Hepatocyte (in vitro differentiated cells): ENCODE data around the gene BAG5. TPM values are rescaled to one million over a fixed set of nuclear protein-coding genes. Genes with fewer than 3 reads are reported as not detected.

Experiments
- DNase-seq: peaks from one replicate; pipeline ENCODE4 v3.0.0-alpha.2; 2016; ENCODE audit warnings: low spot score
- H2AFZ ChIP-seq: fragments of 200-600 bp; sonication (generic); 2 replicates; pipeline ENCODE4 v1.6.0; 2016; ENCODE audit warnings: antibody characterized with exemption, mild to moderate bottlenecking
- H3K27ac ChIP-seq: fragments of 200-600 bp; sonication (generic); 2 replicates; pipeline ENCODE4 v1.5.1; 2016; ENCODE audit warnings: mild to moderate bottlenecking
- H3K27me3 ChIP-seq: fragments of 200-600 bp; sonication (generic); 2 replicates; pipeline ENCODE4 v1.6.1; 2016
- H3K36me3 ChIP-seq: fragments of 200-600 bp; sonication (generic); replicated peaks from 2 replicates; pipeline ENCODE4 v1.5.1; 2016; ENCODE audit warnings: low read depth; ENCODE audit not compliant: insufficient read depth
- H3K4me1 ChIP-seq: fragments of 200-600 bp; sonication (generic); 2 replicates; pipeline ENCODE4 v1.5.1; 2016; ENCODE audit warnings: mild to moderate bottlenecking, moderate library complexity; ENCODE audit not compliant: insufficient read depth
- H3K4me2 ChIP-seq: fragments of 200-600 bp; sonication (generic); 2 replicates; pipeline ENCODE4 v1.6.0; 2016
- H3K4me3 ChIP-seq: fragments of 200-600 bp; sonication (generic); 2 replicates; pipeline ENCODE4 v1.5.1; 2016; ENCODE audit warnings: mild to moderate bottlenecking
- H3K79me2 ChIP-seq: fragments of 200-600 bp; sonication (generic); 2 replicates; pipeline ENCODE4 v1.6.0; 2017; ENCODE audit warnings: mild to moderate bottlenecking
- H3K9me2 ChIP-seq: fragments of 200-600 bp; sonication (generic); replicated peaks from 2 replicates; pipeline ENCODE4 v1.6.0; 2017; ENCODE audit warnings: mild to moderate bottlenecking; ENCODE audit not compliant: insufficient read depth
- H3K9me3 ChIP-seq: fragments of 200-600 bp; sonication (generic); 2 replicates; pipeline ENCODE4 v1.5.1; 2016; ENCODE audit warnings: low read depth, mild to moderate bottlenecking
- H4K20me1 ChIP-seq: fragments of 200-600 bp; sonication (generic); 2 replicates; pipeline ENCODE4 v1.6.0; 2016; ENCODE audit warnings: mild to moderate bottlenecking; ENCODE audit not compliant: insufficient read depth, poor library complexity, severe bottlenecking
- EZH2 ChIP-seq: fragments of 200-600 bp; sonication (generic); IDR thresholded peaks from 2 replicates; pipeline ENCODE4 v1.6.1; 2016; ENCODE audit warnings: antibody characterized with exemption, mild to moderate bottlenecking, borderline replicate concordance
- EZH2phosphoT487 ChIP-seq: fragments of 200-600 bp; sonication (generic); IDR thresholded peaks from one replicate; pipeline ENCODE4 v1.6.1; 2018; ENCODE audit warnings: antibody characterized with exemption, mild to moderate bottlenecking, low read depth, moderate library complexity; ENCODE audit not compliant: unreplicated experiment, severe bottlenecking
- WGBS: methylation state at CpG from one replicate; pipeline ENCODE4 v1.1.6; 2016; ENCODE audit warnings: low lambda C conversion rate; ENCODE audit errors: missing lambda C conversion rate; 5-methylcytosine and 5-hydroxymethylcytosine counted together
- polyA plus RNA-seq: library from polyadenylated mRNA; unstranded; fragments of >200 nt; fragmentation: Nextera tagmentation; extraction: Ambion mirVana; gene quantifications from 2 replicates; pipeline ENCODE4 v1.2.1, GENCODE V29; 2016
- total RNA-seq: library from RNA; depleted of rRNA; stranded (reverse); fragments of >200 nt; gene quantifications from 2 replicates; pipeline ENCODE4 v1.2.3, GENCODE V29; 2014
- TF ChIP-seq, protein P1 (sequence below): fragments of 200-600 bp; sonication (generic); IDR thresholded peaks from 2 replicates; pipeline ENCODE4 v1.5.1; 2016; ENCODE audit warnings: antibody characterized with exemption, mild to moderate bottlenecking; ENCODE audit not compliant: poor library complexity

The BAG5 gene
- total and polyA plus RNA-seq, 2 experiments from 2014 or later, result 13.9 to 27.4 TPM

DNA sequence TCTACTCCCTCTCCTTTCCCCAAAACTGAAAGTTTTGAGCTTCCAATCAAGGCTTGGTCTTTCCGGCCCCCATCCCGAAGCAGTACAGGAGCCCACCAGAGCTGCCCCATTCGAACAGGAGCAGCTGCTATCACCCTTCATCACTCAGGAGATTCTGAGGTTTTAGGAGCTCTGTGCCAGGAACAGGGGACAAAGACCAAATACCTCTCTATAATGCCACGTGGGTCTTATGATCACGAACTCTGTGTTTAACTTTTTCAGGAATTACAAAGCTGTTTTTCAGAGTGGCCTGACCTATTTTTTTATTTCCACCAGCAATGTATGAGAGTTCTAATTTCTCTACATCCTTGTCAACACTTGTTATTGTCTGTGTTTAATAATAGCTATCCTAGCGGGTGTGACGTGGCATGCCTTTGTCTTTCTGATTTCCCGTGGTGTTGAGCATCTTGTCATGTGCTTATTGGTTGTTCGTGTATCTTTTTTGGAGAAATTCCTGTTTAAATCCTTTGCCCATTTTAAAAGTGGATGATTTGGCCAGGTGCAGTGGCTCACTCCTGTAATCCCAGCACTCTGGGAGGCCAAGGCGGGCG, 22.0 kb upstream of the BAG5 start:
- H3K4me3 ChIP-seq, result no peak overlapping the region
- no peak overlapping the region for H3K27ac ChIP-seq
- H3K9me3 ChIP-seq, result no peaks in the 10 kb centered on the region
- 93% methylated on average over 11 of the region's 11 CpGs for WGBS
- H3K4me2 ChIP-seq, result no peak overlapping the region
- no peaks in the 10 kb centered on the region for H3K9me2 ChIP-seq
- TF ChIP-seq, protein P1, sequence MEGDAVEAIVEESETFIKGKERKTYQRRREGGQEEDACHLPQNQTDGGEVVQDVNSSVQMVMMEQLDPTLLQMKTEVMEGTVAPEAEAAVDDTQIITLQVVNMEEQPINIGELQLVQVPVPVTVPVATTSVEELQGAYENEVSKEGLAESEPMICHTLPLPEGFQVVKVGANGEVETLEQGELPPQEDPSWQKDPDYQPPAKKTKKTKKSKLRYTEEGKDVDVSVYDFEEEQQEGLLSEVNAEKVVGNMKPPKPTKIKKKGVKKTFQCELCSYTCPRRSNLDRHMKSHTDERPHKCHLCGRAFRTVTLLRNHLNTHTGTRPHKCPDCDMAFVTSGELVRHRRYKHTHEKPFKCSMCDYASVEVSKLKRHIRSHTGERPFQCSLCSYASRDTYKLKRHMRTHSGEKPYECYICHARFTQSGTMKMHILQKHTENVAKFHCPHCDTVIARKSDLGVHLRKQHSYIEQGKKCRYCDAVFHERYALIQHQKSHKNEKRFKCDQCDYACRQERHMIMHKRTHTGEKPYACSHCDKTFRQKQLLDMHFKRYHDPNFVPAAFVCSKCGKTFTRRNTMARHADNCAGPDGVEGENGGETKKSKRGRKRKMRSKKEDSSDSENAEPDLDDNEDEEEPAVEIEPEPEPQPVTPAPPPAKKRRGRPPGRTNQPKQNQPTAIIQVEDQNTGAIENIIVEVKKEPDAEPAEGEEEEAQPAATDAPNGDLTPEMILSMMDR, result no peak
- TF ChIP-seq EZH2 (no peak), EZH2phosphoT487 (no peak)
- no peak overlapping the region for H2AFZ ChIP-seq
- no peaks in the 10 kb centered on the region for H3K4me1 ChIP-seq
- H3K27me3 ChIP-seq, result no peaks in the 10 kb centered on the region
- peaks cover 5% of the 10 kb centered on the region for H3K79me2 ChIP-seq
- no peaks in the 10 kb centered on the region for H3K36me3 ChIP-seq
- no peaks in the 10 kb centered on the region for H4K20me1 ChIP-seq
- DNase-seq, result no peak

DNA sequence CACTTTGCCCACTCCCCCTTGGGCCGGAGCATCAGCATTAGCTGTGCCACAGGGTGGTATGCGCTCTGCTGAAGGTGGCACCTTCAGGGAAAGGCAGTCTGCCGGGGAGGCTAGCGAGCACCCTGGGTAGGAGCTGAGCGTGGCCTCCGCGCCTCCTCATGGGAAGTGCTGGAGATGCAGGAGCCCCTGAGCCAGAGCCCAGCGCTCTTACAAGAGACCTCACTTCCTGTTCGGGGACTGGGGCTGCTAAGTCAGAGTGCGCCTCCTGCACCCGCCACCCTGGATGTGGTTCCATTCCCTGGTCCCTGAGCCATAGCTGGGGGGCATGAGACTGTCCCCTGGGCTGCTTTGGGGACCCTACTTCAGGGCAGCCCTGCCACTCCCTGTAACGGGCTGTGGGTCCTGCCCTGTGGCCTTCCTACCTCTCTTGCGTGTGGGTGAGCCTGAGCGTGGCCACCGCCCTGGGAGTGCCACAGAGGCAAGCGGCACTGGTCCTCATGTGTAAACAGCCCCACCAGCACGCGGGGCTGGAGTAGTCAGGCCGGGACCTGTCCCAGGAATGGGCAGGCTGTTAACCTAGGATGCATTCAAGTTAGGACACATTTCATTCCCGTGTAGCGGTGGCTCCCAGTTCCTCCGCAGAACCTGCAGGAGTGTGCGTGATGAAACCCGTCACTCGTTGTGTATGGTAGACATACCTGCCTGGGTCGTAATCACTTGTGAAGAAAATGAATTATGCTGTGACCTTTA, 19.7 kb upstream of the BAG5 start:
- H3K9me3 ChIP-seq, result no peaks in the 10 kb centered on the region
- WGBS, result 90% methylated on average over 26 of the region's 26 CpGs
- no peak overlapping the region for H3K4me3 ChIP-seq
- H3K79me2 ChIP-seq, result peaks cover 13% of the 10 kb centered on the region
- no peaks in the 10 kb centered on the region for H3K36me3 ChIP-seq
- DNase-seq, result no peak
- no peak overlapping the region for H3K4me2 ChIP-seq
- TF ChIP-seq EZH2, result no peak
- TF ChIP-seq, protein P1, result no peak
- TF ChIP-seq EZH2phosphoT487, result no peak
- no peak overlapping the region for H2AFZ ChIP-seq
- no peaks in the 10 kb centered on the region for H4K20me1 ChIP-seq
- no peak overlapping the region for H3K27ac ChIP-seq
- peaks cover 4% of the 10 kb centered on the region for H3K4me1 ChIP-seq
- H3K9me2 ChIP-seq, result no peaks in the 10 kb centered on the region
- no peaks in the 10 kb centered on the region for H3K27me3 ChIP-seq

DNA sequence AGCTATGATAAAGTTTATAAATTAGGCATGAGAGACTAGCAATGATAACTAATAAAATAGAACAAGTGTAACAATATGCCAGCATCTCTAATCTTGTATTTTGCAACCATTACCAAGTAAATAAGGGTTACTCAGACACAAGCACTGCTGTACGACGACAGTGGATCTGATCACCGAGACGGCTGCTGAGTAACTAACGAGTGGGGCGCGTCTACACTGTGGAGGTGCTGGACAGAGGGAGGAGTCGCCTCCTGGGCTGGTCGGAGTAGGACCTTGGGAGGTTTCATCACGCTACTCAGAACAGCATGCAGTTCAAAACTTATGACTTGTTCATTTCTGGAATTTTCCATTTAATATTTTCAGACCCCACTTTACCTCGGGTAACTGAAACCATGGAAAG, 18.7 kb upstream of the BAG5 start:
- Histone ChIP-seq H3K4me1 (peaks cover 9% of the 10 kb centered on the region), H3K9me2 (no peaks in the 10 kb centered on the region), H3K27me3 (no peaks in the 10 kb centered on the region), H3K9me3 (no peaks in the 10 kb centered on the region), H3K79me2 (peaks cover 13% of the 10 kb centered on the region), H4K20me1 (no peaks in the 10 kb centered on the region), H3K27ac (no peak overlapping the region), H3K4me3 (no peak overlapping the region), H3K36me3 (no peaks in the 10 kb centered on the region), H2AFZ (no peak overlapping the region), H3K4me2 (no peak overlapping the region)
- TF ChIP-seq EZH2phosphoT487, result no peak
- TF ChIP-seq, protein P1, result no peak
- no peak for TF ChIP-seq EZH2
- WGBS, result 96% methylated on average over 11 of the region's 11 CpGs
- DNase-seq, result no peak
